ENCODE measurements around the gene NR5A2. TPM values are rescaled to one million over a fixed set of nuclear protein-coding genes. Genes with fewer than 3 reads are reported as not detected.

The NR5A2 gene
- total and polyA plus RNA-seq, 10 of the 15 experiments (the other 5 are each of a cell fraction or from before 2014, with no cell fraction given): 0.02 to 0.60 (median 0.15) TPM; not detected in 1

DNA sequence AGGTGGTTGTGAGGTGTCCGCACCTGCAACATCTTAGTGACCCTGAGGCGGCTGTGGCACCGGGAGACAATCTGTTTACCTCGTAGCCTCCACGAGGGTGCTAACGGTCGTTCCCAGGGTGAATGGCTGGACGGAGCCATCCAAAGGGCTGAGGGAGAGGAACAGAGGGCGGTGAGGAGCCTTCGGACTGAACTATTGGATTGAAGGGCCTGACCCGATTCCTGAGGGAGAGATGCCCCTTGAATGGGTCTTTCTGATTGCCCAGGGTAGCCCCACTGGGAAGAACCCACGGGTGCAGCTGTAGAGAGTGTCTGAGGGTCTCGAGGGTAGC lies 2.3 kb downstream of the NR5A2 start:
- Histone ChIP-seq H3K27me3 (replicated peaks in 1 of 2; ENCODE audit: control insufficient read depth in 2 of 2, insufficient read depth in 2 of 2, low read length in 1 of 2) (peaks cover 7 to 18% of the 10 kb centered on the region in 2 experiments), H3K36me3 (ENCODE audit: control insufficient read depth in 2 of 2, insufficient read depth in 2 of 2, low read length in 1 of 2) (no peaks in the 10 kb centered on the region), H3K27ac (ENCODE audit: control insufficient read depth, insufficient read depth) (no peak overlapping the region), H4K20me1 (ENCODE audit: control insufficient read depth, insufficient read depth) (no peaks in the 10 kb centered on the region), H3K4me2 (ENCODE audit: control insufficient read depth, insufficient read depth) (no peak overlapping the region), H3K9me3 (replicated peaks; ENCODE audit: control insufficient read depth, insufficient read depth, low read length) (no peaks in the 10 kb centered on the region), H2AFZ (ENCODE audit: control insufficient read depth, low read depth, low read length) (no peak overlapping the region), H3K4me3 (no peak overlapping the region), H3K9ac (ENCODE audit: control insufficient read depth, insufficient read depth, low read length) (no peak overlapping the region), H3K79me2 (ENCODE audit: control insufficient read depth, insufficient read depth, low read length) (no peaks in the 10 kb centered on the region), H3K4me1 (ENCODE audit: control insufficient read depth, insufficient read depth, low read length) (no peaks in the 10 kb centered on the region)
- ChIA-PET POLR2A (no interaction called here), SMC1A (ENCODE audit: uncharacterized antibody, unreplicated experiment) (no interaction called here), RAD21 (ENCODE audit: unreplicated experiment) (no interaction called here), CTCF (no interaction called here)
- intact Hi-C loops (cut with micrococcal nuclease; ENCODE audit: unreplicated experiment) (loop anchor here (10.0 kb wide), 1 partner anchor 345 kb away; no protein-coding TSS in a partner anchor), in situ Hi-C loops (cut with MboI) (no loop called here)
- no TSS peak for BruUV-seq (replicated peaks)
- no peak for ATAC-seq
- no peak for TF ChIP-seq POLR2AphosphoS2 (IDR thresholded peaks at IDR 0.05; ENCODE audit: low read depth, low read length)
- 0 out of 2 replicates have a peak, but pooled peaks have one; percentile 3 for TF ChIP-seq EZH2 (IDR thresholded peaks at IDR 0.05; ENCODE audit: borderline replicate concordance, control insufficient read depth, low read depth, low read length)
- TF ChIP-seq CREB1 (IDR thresholded peaks at IDR 0.05; ENCODE audit: low read depth): no peak
- no peak for FAIRE-seq
- WGBS (ENCODE audit: insufficient coverage, insufficient replicate concordance, low lambda C conversion rate, missing lambda C conversion rate): 31% methylated on average over 13 of the region's 13 CpGs
- no peak for DNase-seq (ENCODE audit: low read depth, low spot score)

DNA sequence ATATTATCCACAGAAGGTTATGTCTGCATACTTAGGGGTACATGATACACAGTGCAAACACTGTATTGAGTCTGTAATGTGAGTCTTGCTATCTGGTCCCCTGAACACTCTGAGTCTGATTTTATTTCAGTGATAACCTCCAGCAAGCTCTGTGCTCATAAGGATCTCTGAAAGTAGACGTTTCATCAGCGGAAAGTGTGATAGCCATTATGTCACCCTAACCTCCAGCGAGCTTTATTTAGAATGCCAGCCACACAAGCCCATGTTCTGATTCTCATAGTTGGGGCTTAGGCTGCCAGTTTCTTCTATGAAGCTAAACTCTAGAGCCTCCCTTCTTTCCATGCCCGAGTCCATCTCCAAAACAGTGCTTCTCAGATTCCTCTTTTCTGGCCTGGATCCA lies 3.3 kb downstream of the NR5A2 start:
- ChIA-PET SMC1A (ENCODE audit: uncharacterized antibody, unreplicated experiment) (interaction anchor here (0.5 kb wide), 1 partner anchor 74 kb away, joined by 3 read pairs; no protein-coding TSS in a partner anchor), RAD21 (ENCODE audit: unreplicated experiment) (no interaction called here), CTCF (interaction anchor here (1.0 kb wide), 1 partner anchor 56 kb away, joined by 3 read pairs; no protein-coding TSS in a partner anchor), POLR2A (no interaction called here)
- no peaks in the 10 kb centered on the region; the same call in 2 of the 3 replicates for H3K9me3 ChIP-seq (replicated peaks; ENCODE audit: control insufficient read depth, insufficient read depth, low read length)
- ATAC-seq: no peak
- H3K9ac ChIP-seq (ENCODE audit: control insufficient read depth, insufficient read depth, low read length): no peak overlapping the region
- WGBS (ENCODE audit: insufficient coverage, insufficient replicate concordance, low lambda C conversion rate, missing lambda C conversion rate): 39% methylated on average over 4 of the region's 4 CpGs
- DNase-seq (ENCODE audit: low read depth, low spot score): no peak
- in situ Hi-C loops (cut with MboI): no loop called here
- no peak overlapping the region for H3K4me3 ChIP-seq
- no peaks in the 10 kb centered on the region for H3K79me2 ChIP-seq (ENCODE audit: control insufficient read depth, insufficient read depth, low read length)
- no peak overlapping the region for H3K27ac ChIP-seq (ENCODE audit: control insufficient read depth, insufficient read depth)
- intact Hi-C loops (cut with micrococcal nuclease; ENCODE audit: unreplicated experiment): no loop called here
- no peak for TF ChIP-seq RELB (IDR thresholded peaks at IDR 0.05; ENCODE audit: low read depth)
- no peak for TF ChIP-seq KAT2A (conservative IDR thresholded peaks at IDR 0.05; ENCODE audit: control insufficient read depth, low read depth, low read length)
- no peak for TF ChIP-seq RFX5 (IDR thresholded peaks at IDR 0.05; ENCODE audit: low read depth, low read length)
- TF ChIP-seq CHD2 (IDR thresholded peaks at IDR 0.05; ENCODE audit: borderline replicate concordance, low read depth, low read length): no peak
- TF ChIP-seq, protein P1, sequence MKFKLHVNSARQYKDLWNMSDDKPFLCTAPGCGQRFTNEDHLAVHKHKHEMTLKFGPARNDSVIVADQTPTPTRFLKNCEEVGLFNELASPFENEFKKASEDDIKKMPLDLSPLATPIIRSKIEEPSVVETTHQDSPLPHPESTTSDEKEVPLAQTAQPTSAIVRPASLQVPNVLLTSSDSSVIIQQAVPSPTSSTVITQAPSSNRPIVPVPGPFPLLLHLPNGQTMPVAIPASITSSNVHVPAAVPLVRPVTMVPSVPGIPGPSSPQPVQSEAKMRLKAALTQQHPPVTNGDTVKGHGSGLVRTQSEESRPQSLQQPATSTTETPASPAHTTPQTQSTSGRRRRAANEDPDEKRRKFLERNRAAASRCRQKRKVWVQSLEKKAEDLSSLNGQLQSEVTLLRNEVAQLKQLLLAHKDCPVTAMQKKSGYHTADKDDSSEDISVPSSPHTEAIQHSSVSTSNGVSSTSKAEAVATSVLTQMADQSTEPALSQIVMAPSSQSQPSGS (IDR thresholded peaks at IDR 0.05; ENCODE audit: low read length): no peak
- no peak for TF ChIP-seq MEF2B (IDR thresholded peaks at IDR 0.05; ENCODE audit: partially characterized antibody, poor library complexity, severe bottlenecking)
- no peak for TF ChIP-seq EED (IDR thresholded peaks at IDR 0.05; ENCODE audit: low read depth)
- TF ChIP-seq PAX5 (IDR thresholded peaks at IDR 0.05; ENCODE audit: borderline replicate concordance, low read depth, low read length): no peak
- TF ChIP-seq ZBED1 (IDR thresholded peaks at IDR 0.05; ENCODE audit: borderline replicate concordance): no peak
- no peak for TF ChIP-seq SRF (IDR thresholded peaks at IDR 0.05; ENCODE audit: low read depth in 2 of 2, low read length in 2 of 2)
- TF ChIP-seq ZNF207 (IDR thresholded peaks at IDR 0.05; ENCODE audit: borderline replicate concordance): no peak
- TF ChIP-seq ASH2L (IDR thresholded peaks at IDR 0.05; ENCODE audit: borderline replicate concordance, low read depth): no peak
- no peak for TF ChIP-seq PAX8 (IDR thresholded peaks at IDR 0.05)
- TF ChIP-seq SMAD5 (IDR thresholded peaks at IDR 0.05; ENCODE audit: low read depth): no peak
- H2AFZ ChIP-seq (ENCODE audit: control insufficient read depth, low read depth, low read length): no peak overlapping the region
- no peak for FAIRE-seq
- no TSS peak for BruUV-seq (replicated peaks)
- no peaks in the 10 kb centered on the region for H4K20me1 ChIP-seq (ENCODE audit: control insufficient read depth, insufficient read depth)
- no peaks in the 10 kb centered on the region for H3K4me1 ChIP-seq (ENCODE audit: control insufficient read depth, insufficient read depth, low read length)
- peaks cover 14 to 28% of the 10 kb centered on the region in 2 experiments for H3K27me3 ChIP-seq (replicated peaks in 1 of 2; ENCODE audit: control insufficient read depth in 2 of 2, insufficient read depth in 2 of 2, low read length in 1 of 2)
- H3K4me2 ChIP-seq (ENCODE audit: control insufficient read depth, insufficient read depth): no peak overlapping the region
- no peaks in the 10 kb centered on the region for H3K36me3 ChIP-seq (ENCODE audit: control insufficient read depth in 2 of 2, insufficient read depth in 2 of 2, low read length in 1 of 2)

All from GM12878 (cell line).